Amygdala (tissue), 56 donors: ENCODE results near the gene ARID5A.

Experiments
- DNase-seq, 56 donors: peaks; one replicate each; lab custom pipeline; 2025; lab: John Stamatoyannopoulos, UW

ARID5A gene

GRCh38 chr2:96537734-96538486 is 1.4 kb downstream of the ARID5A start:
- peak in 1 of 56 donors; percentile 23 for DNase-seq

- DNase-seq, result peak in 50 of 56 donors; percentile 16 to 88 (median 68)
These were observed 2.1 kb downstream of the ARID5A start for GRCh38 chr2:96538487-96539214.

GRCh38 chr2:96539215-96539920 is 2.8 kb downstream of the ARID5A start:
- DNase-seq, result no peak

GRCh38 chr2:96540136-96540535 is 3.6 kb downstream of the ARID5A start:
- DNase-seq, result no peak

- DNase-seq, result no peak
These were observed 5.0 kb downstream of the ARID5A start for GRCh38 chr2:96541398-96542152.

- no peak for DNase-seq
These were observed 5.9 kb downstream of the ARID5A start for GRCh38 chr2:96542357-96542977.

GRCh38 chr2:96546321-96546720 is 9.8 kb downstream of the ARID5A start:
- DNase-seq, result no peak

- no peak for DNase-seq
These were observed 10.2 kb downstream of the ARID5A start for GRCh38 chr2:96546797-96547196.

DNA sequence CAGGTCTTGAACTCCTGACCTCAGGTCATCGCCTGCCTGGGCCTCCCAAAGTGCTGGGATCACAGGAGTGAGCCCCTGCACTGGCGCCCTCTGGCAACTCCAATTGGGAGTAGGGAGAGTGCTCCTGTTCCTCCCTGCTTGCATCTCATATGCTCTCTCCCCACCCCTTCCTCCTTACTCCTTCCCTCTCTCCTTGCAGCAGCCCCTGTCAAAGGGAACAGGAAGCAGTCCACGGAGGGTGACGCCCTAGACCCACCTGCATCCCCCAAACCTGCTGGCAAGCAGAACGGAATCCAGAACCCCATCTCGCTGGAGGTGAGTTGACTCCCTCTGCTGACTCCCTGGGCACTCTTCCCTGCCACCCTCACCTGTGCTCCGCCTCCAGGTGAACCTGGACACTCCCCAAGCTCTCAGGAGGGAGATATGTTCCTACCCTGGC is 10.7 kb downstream of the ARID5A start:
- DNase-seq, result no peak

DNA sequence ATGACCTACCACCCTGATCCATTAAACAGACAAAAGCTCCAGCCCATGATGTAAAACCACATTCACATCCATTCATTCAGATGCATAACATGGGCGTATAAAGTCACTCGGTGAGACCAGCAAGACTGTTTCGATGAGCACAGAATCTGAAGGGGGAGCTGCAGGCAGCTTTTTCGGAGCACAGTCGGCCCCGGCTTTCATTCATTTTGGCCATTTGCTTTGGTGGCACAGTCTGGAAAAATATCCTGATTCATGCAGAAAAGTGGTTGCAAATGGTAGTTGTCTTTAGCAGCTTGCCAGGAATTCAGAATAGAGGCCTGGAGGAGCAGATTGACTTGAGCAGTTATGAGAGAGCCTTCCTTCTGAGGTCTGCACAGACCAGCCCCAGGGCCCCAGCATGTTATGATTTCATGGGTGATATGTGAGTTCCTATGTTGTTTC is 11.2 kb downstream of the ARID5A start:
- peak in 6 of 56 donors; percentile 9 to 43 (median 25) for DNase-seq

- DNase-seq, result no peak
These were observed 12.3 kb downstream of the ARID5A start for GRCh38 chr2:96548558-96549465.

DNA sequence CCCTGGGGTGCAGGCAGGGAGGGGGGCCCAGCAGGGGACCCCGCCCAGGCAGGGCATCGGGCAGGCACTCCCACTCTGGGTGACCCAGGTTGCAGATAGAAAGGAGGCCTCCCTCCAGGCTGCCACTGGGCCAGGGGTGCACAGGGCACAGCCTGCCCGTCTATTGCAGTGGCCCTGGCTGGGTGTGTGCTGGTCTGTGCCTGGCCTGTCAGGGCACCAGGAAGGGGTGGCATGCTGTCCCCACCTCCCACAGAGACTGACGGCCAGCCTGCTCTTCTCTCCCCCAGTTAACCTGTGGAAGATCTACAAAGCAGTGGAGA is 12.9 kb downstream of the ARID5A start:
- DNase-seq, result no peak

DNA sequence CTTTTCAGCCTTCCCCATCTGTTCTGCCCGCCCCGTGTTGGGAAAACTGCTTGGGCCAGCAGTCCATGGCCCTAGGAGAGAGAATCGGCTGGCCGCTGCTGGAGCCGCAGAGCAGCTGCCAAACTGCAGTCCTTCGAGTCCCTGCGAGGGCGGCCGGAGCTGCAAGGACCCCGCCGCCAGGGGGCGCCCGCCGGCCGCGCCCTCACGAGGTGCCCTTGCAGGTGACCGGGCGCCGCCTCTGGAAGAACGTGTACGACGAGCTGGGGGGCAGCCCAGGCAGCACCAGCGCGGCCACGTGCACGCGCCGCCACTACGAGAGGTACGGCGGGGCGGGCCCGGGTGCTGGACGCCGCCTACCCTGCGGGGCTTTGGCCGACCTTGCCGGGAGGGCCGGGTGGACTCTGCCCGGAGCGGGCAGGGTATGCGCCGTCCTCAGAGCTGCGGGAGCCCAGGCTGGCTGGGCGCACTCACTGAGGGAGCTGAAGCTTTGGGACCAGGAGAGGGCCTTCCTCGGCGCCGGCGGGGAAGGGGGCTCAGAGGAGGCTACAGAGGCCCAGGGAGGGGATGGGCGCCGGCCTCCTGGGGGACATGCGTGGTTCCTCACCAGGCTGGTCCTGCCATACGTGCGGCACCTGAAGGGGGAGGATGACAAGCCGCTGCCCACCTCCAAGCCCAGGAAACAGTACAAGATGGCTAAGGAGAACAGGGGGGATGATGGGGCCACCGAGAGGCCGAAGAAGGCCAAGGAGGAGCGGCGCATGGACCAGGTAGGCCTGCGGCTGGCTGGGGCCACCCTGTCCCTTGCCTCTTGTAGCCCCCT is 13.6 kb downstream of the ARID5A start:
- DNase-seq, result no peak

DNA sequence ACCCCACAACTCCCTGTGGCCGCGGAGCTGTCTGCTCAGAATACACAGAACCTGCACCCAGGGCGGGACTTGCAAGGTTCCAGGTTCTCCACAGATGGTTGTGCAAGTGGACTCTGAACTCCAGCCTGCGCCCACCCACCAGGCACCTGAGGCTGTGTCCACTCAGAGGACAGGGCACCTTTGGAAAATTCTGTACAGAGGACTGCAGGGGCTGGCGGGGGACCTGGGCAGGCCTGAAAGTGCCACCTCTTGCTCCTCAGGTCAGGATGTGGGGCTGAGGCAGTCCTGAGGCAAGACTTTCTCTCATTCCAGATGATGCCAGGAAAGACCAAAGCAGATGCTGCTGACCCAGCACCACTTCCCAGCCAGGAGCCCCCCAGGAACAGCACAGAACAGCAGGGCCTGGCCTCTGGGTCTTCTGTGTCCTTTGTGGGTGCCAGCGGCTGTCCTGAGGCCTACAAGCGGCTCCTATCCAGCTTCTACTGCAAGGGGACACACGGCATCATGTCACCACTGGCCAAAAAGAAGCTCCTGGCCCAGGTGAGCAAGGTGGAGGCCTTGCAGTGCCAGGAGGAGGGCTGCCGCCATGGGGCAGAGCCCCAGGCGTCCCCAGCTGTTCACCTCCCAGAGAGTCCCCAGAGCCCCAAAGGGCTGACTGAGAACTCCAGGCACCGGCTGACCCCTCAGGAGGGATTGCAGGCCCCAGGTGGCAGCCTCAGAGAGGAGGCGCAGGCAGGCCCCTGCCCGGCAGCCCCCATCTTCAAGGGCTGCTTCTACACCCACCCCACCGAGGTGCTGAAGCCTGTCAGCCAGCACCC is 14.4 kb downstream of the ARID5A start:
- DNase-seq, result no peak

- DNase-seq, result no peak
These were observed 15.2 kb downstream of the ARID5A start for GRCh38 chr2:96551605-96552314.

DNA sequence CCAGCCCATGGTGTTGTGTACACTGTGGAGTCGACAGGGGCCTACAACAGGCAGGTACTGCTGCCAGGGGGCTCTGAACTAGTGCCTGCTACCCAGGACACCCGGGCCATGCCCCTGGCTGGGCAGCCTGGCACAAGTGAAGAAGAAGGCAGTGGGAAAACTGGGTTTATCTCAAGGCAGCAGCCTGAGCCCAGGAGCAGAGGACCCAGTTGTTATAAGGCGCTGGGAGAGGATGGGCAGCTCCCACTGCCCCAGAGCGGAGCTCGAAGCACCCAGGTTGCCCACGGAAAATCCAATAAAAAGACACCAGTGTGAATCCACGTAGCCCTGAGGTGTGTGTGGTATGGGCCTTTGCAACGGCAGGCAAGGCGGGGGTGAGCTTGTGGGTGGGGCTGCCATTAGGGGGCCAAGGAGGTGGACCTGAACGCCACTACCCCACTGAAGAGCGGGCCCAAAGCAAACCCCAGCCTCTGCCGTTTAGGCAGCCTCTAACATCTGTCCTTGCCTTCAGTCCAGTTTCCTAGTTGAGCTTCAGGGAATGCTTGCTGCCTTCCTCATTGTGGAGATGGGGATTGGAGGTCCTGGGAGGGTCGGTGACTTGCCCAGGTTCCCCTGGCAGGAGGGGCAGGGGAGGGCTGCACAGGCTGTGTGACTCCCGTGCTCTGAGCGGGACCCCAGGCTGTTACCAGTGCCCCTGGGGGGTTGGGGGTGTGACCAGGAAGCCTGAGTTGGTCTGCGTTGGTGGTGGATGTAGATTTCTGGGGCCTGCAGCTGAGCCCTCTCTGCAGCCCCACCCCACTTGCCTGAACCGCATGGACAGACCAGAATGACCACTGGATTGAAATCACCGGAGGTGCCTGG is 16.0 kb downstream of the ARID5A start:
- DNase-seq, result no peak
